PC-3 (cell line): Measurements from ENCODE around the gene ERCC3. TPM values are rescaled to one million over a fixed set of nuclear protein-coding genes. Genes with fewer than 3 reads are reported as not detected.
"Not testable (repeated sequence)": the region's sequence is repeated elsewhere in the genome, so short reads cannot be mapped to it uniquely, and the experiment has no call there.

Experiments
- ATAC-seq: fragments of 200-7000 bp; cut with Tn5 transposase; 2 replicates; pipeline ENCODE4 v1.9.1; 2020; ENCODE audit warnings: mild to moderate bottlenecking, moderate library complexity
- BruUV-seq: library from RNA; stranded (reverse); fragments of 400-500 nt; replicated peaks from 2 replicates; lab custom pipeline; 2021; lab: Mats Ljungman, UMichigan
- CTCF ChIA-PET: fragments of 300-600 bp; sonication (Branson Sonifier 250); formaldehyde crosslinking; loops from one replicate; lab custom pipeline; 2022; ENCODE audit warnings: antibody characterized with exemption; lab: Charles Lee
- POLR2A ChIA-PET: fragments of 300-600 bp; sonication (Branson Sonifier 250); formaldehyde crosslinking; loops from one replicate; lab custom pipeline; 2022; ENCODE audit warnings: antibody characterized with exemption; ENCODE audit not compliant: unreplicated experiment; lab: Charles Lee
- DNase-seq: peaks from one replicate; pipeline ENCODE4 v3.0.0-alpha.2; 2015
- H2AFZ ChIP-seq: fragments of 300-600 bp; sonication (generic); 2 replicates; pipeline ENCODE4 v1.6.0; 2016; ENCODE audit warnings: antibody characterized with exemption, low read length
- H3F3A ChIP-seq: fragments of 300-600 bp; sonication (generic); one replicate; pipeline ENCODE4 v1.6.0; 2017; ENCODE audit warnings: antibody characterized with exemption, low read length, control low read depth, mild to moderate bottlenecking; ENCODE audit not compliant: unreplicated experiment
- H3K27ac ChIP-seq: fragments of 300-600 bp; sonication (generic); 2 replicates; pipeline ENCODE4 v1.5.1; 2016; ENCODE audit warnings: mild to moderate bottlenecking, low read length
- H3K27me3 ChIP-seq: fragments of 300-600 bp; sonication (generic); 2 replicates; pipeline ENCODE4 v1.6.1; 2016; ENCODE audit warnings: low read length, mixed read lengths
- H3K36me3 ChIP-seq: fragments of 300-600 bp; sonication (generic); 2 replicates; pipeline ENCODE4 v1.6.1; 2016; ENCODE audit warnings: low read depth, mixed run types, low read length, mixed read lengths
- H3K4me1 ChIP-seq: fragments of 300-600 bp; sonication (generic); 2 replicates; pipeline ENCODE4 v1.5.1; 2016; ENCODE audit warnings: low read length; ENCODE audit not compliant: insufficient read depth
- H3K4me2 ChIP-seq: fragments of 300-600 bp; sonication (generic); 2 replicates; pipeline ENCODE4 v1.6.0; 2016; ENCODE audit warnings: low read length
- H3K4me3 ChIP-seq: fragments of 300-600 bp; sonication (generic); 2 replicates; pipeline ENCODE4 v1.5.1; 2016; ENCODE audit warnings: mild to moderate bottlenecking, low read length, mixed read lengths
- H3K79me2 ChIP-seq: fragments of 300-600 bp; sonication (generic); 2 replicates; pipeline ENCODE4 v1.6.1; 2017; ENCODE audit warnings: low read length, mixed read lengths
- H3K9ac ChIP-seq: fragments of 300-600 bp; sonication (generic); 2 replicates; pipeline ENCODE4 v1.6.0; 2016; ENCODE audit warnings: mild to moderate bottlenecking, low read length
- H3K9me2 ChIP-seq: fragments of 300-600 bp; sonication (generic); replicated peaks from 2 replicates; pipeline ENCODE4 v1.6.1; 2016; ENCODE audit warnings: mixed run types, low read length, mixed read lengths
- H3K9me3 ChIP-seq: fragments of 300-600 bp; sonication (generic); 2 replicates; pipeline ENCODE4 v1.6.1; 2016; ENCODE audit warnings: low read length, mixed read lengths
- H4K20me1 ChIP-seq: fragments of 300-600 bp; sonication (generic); 2 replicates; pipeline ENCODE4 v1.6.1; 2016; ENCODE audit warnings: low read length, mixed read lengths
- CTCF ChIP-seq: fragments of 300-600 bp; sonication (generic); conservative IDR thresholded peaks from 2 replicates; pipeline ENCODE4 v1.5.1; 2017; ENCODE audit warnings: antibody characterized with exemption, low read depth, mild to moderate bottlenecking, low read length
- EZH2 ChIP-seq: fragments of 300-600 bp; sonication (generic); IDR thresholded peaks from one replicate; pipeline ENCODE4 v1.6.1; 2017; ENCODE audit warnings: antibody characterized with exemption, mild to moderate bottlenecking, low read length; ENCODE audit not compliant: unreplicated experiment
- EZH2phosphoT487 ChIP-seq: fragments of 300-600 bp; sonication (generic); IDR thresholded peaks from 2 replicates; pipeline ENCODE4 v1.6.1; 2018; ENCODE audit warnings: mild to moderate bottlenecking, antibody characterized with exemption, low read length, borderline replicate concordance
- intact Hi-C: fragments of 100-400 bp; cut with micrococcal nuclease; formaldehyde crosslinking; loops from 2 replicates; pipeline ENCODE4 v1.9.0; 2023
- total RNA-seq: library from RNA; depleted of rRNA; stranded (reverse); fragments of >200 nt; gene quantifications from 2 replicates; pipeline ENCODE4 v1.2.3, GENCODE V29; 2014

Gene ERCC3
- total RNA-seq, 1 experiment from 2014 or later = 39.0 TPM

- peak; percentile 60 for DNase-seq
- TF ChIP-seq CTCF = no peak
- TF ChIP-seq EZH2phosphoT487 = no peak
- TF ChIP-seq EZH2 = no peak
- Histone ChIP-seq H3K9me2 (no peaks in the 10 kb centered on the region), H3F3A (peaks cover 4% of the 10 kb centered on the region), H3K4me3 (no peak overlapping the region), H3K36me3 (no peaks in the 10 kb centered on the region), H3K9ac (no peak overlapping the region; the same call in 1 of the 2 replicates), H2AFZ (no peak overlapping the region), H3K9me3 (no peaks in the 10 kb centered on the region), H3K79me2 (no peaks in the 10 kb centered on the region), H3K27me3 (no peaks in the 10 kb centered on the region), H3K4me2 (peak overlapping the region; percentile 29; the same call in 1 of the 2 replicates), H3K27ac (peak overlapping the region; percentile 98), H3K4me1 (peaks cover 34% of the 10 kb centered on the region), H4K20me1 (no peaks in the 10 kb centered on the region)
- CTCF ChIA-PET = no interaction called here
- intact Hi-C loops = loop anchor here (5.0 to 10.0 kb wide), 2 partner anchors 94 to 157 kb away; partner anchors contain the start of gene MAP3K2
- no TSS peak for BruUV-seq
- POLR2A ChIA-PET = no interaction called here
- ATAC-seq = no peak
These were observed 65.8 kb downstream of the ERCC3 start for GRCh38 chr2:127228102-127228501.

- CTCF ChIA-PET, H4K20me1 ChIP-seq, BruUV-seq, H3K9me3 ChIP-seq, H3K79me2 ChIP-seq, H3K36me3 ChIP-seq, POLR2A ChIA-PET, ATAC-seq, H2AFZ ChIP-seq, H3F3A ChIP-seq, H3K27me3 ChIP-seq, DNase-seq, H3K9me2 ChIP-seq: not testable (repeated sequence)
- Histone ChIP-seq H3K9ac (peak overlapping the region; percentile 76), H3K4me3 (peak overlapping the region; percentile 17; the same call in 1 of the 2 replicates), H3K4me2 (peak overlapping the region; percentile 63), H3K4me1 (peaks cover 34% of the 10 kb centered on the region), H3K27ac (peak overlapping the region; percentile 98)
- intact Hi-C loops = loop anchor here (2.0 to 10.0 kb wide), 4 partner anchors 18 to 158 kb away; partner anchors contain the start of genes ERCC3 and MAP3K2
These were observed 66.7 kb downstream of the ERCC3 start for GRCh38 chr2:127227264-127227660.

- no peaks in the 10 kb centered on the region for H3K36me3 ChIP-seq
- peaks cover 34% of the 10 kb centered on the region for H3K4me1 ChIP-seq
- ATAC-seq (peak; percentile 90), DNase-seq (peak; percentile 99)
- H3K79me2 ChIP-seq = no peaks in the 10 kb centered on the region
- peak overlapping the region; percentile 79 for H3K9ac ChIP-seq
- CTCF ChIA-PET = no interaction called here
- H3F3A ChIP-seq = peaks cover 4% of the 10 kb centered on the region
- no peak overlapping the region for H2AFZ ChIP-seq
- no peaks in the 10 kb centered on the region for H4K20me1 ChIP-seq
- no peaks in the 10 kb centered on the region for H3K27me3 ChIP-seq
- intact Hi-C loops = loop anchor here (1.0 to 10.0 kb wide), 5 partner anchors 8 to 158 kb away; partner anchors contain the start of genes ERCC3 and MAP3K2
- peak overlapping the region; percentile 89 for H3K4me2 ChIP-seq
- no peaks in the 10 kb centered on the region for H3K9me3 ChIP-seq
- peak overlapping the region; percentile 59 for H3K4me3 ChIP-seq
- POLR2A ChIA-PET = no interaction called here
- BruUV-seq = no TSS peak
- peak overlapping the region; percentile 98 for H3K27ac ChIP-seq
- TF ChIP-seq EZH2 = no peak
- TF ChIP-seq CTCF = no peak
- TF ChIP-seq EZH2phosphoT487 = 0 out of 2 replicates have a peak, but pooled peaks have one; percentile 33
- H3K9me2 ChIP-seq = no peaks in the 10 kb centered on the region
These were observed 67.3 kb downstream of the ERCC3 start for GRCh38 chr2:127226520-127227263.
